Liver (tissue), 9 donors: ENCODE measurements around the gene BRAT1. TPM values are rescaled to one million over a fixed set of nuclear protein-coding genes. Genes with fewer than 3 reads are reported as not detected.

Experiments used
- DNase-seq: peaks from one replicate; pipeline ENCODE4 v3.0.0-alpha.2; 2017; ENCODE audit warnings: low spot score
- H3K27ac ChIP-seq, 2 donors: one replicate each; pipeline ENCODE4 v1.7.0; 2013; ENCODE audit warnings: inconsistent platforms in 2 of 2, low read length in 2 of 2, control low read depth in 1 of 2, low read depth in 1 of 2, mild to moderate bottlenecking in 1 of 2
- H3K27me3 ChIP-seq, 4 donors: one replicate each; pipeline versions ENCODE4 v1.6.1 to v1.7.0; 2013; ENCODE audit warnings: low read length in 3 of 4, inconsistent platforms in 1 of 4, mild to moderate bottlenecking in 1 of 4, moderate library complexity in 1 of 4; ENCODE audit not compliant: control insufficient read depth in 4 of 4, insufficient read depth in 4 of 4
- H3K36me3 ChIP-seq, 4 donors: one replicate each; pipeline versions ENCODE4 v1.6.1 to v1.7.0; 2013; ENCODE audit warnings: low read length in 3 of 4, mild to moderate bottlenecking in 3 of 4, low read depth in 1 of 4, moderate library complexity in 1 of 4; ENCODE audit not compliant: control insufficient read depth in 4 of 4, insufficient read depth in 3 of 4
- H3K4me1 ChIP-seq, 4 donors: one replicate each; pipeline versions ENCODE4 v1.6.1 to v1.7.0; 2013; ENCODE audit warnings: low read length in 3 of 4, mild to moderate bottlenecking in 3 of 4, moderate library complexity in 1 of 4; ENCODE audit not compliant: control insufficient read depth in 4 of 4, insufficient read depth in 4 of 4
- H3K4me3 ChIP-seq, 3 donors: one replicate each; pipeline versions ENCODE4 v1.6.1 to v1.7.0; 2013; ENCODE audit warnings: low read length in 3 of 3, control low read depth in 1 of 3, low read depth in 1 of 3, mild to moderate bottlenecking in 1 of 3
- H3K9ac ChIP-seq, 2 donors: one replicate each; pipeline ENCODE4 v1.7.0; 2013; ENCODE audit warnings: low read length in 2 of 2, mild to moderate bottlenecking in 2 of 2, moderate library complexity in 2 of 2, control low read depth in 1 of 2, low read depth in 1 of 2
- H3K9me3 ChIP-seq, 4 donors: one replicate each; pipeline versions ENCODE4 v1.6.1 to v1.7.0; 2013; ENCODE audit warnings: low read length in 3 of 4; ENCODE audit not compliant: control insufficient read depth in 4 of 4
- CTCF ChIP-seq: fragments of 150-350 bp; IDR thresholded peaks from 2 replicates; pipeline ENCODE4 v1.5.1; 2017; ENCODE audit warnings: improper control_type of control experiment, low read depth, low read length; ENCODE audit not compliant: missing input control
- EGR1 ChIP-seq, 2 donors: IDR thresholded peaks; 2 replicates each; pipeline ENCODE4 v1.6.1; 2016 to 2018; ENCODE audit warnings: antibody characterized with exemption in 2 of 2, low read depth in 2 of 2
- FOXA1 ChIP-seq: IDR thresholded peaks from 2 replicates; pipeline ENCODE4 v1.6.1; 2016; ENCODE audit warnings: antibody characterized with exemption
- FOXA2 ChIP-seq: IDR thresholded peaks from 2 replicates; pipeline ENCODE4 v1.6.1; 2016; ENCODE audit warnings: antibody characterized with exemption
- GABPA ChIP-seq, 2 donors: IDR thresholded peaks in 1 of 2; conservative IDR thresholded peaks in 1 of 2; 2 replicates each; pipeline ENCODE4 v1.6.1; 2016; ENCODE audit warnings: antibody characterized with exemption in 2 of 2, mild to moderate bottlenecking in 1 of 2, moderate library complexity in 1 of 2
- HNF4A ChIP-seq, 2 donors: conservative IDR thresholded peaks; 2 replicates each; pipeline ENCODE4 v1.6.1; 2016; ENCODE audit warnings: antibody characterized with exemption in 2 of 2, mild to moderate bottlenecking in 2 of 2
- HNF4G ChIP-seq: IDR thresholded peaks from 2 replicates; pipeline ENCODE4 v1.6.1; 2016; ENCODE audit warnings: antibody characterized with exemption
- JUND ChIP-seq, 2 donors: IDR thresholded peaks; 2 replicates each; pipeline ENCODE4 v1.6.1; 2016; ENCODE audit warnings: antibody characterized with exemption in 2 of 2
- RAD21 ChIP-seq, 2 donors: IDR thresholded peaks; 2 replicates each; pipeline ENCODE4 v1.6.1; 2016; ENCODE audit warnings: antibody characterized with exemption in 2 of 2, mild to moderate bottlenecking in 2 of 2
- RXRA ChIP-seq, 2 donors: IDR thresholded peaks; 2 replicates each; pipeline ENCODE4 v1.6.1; 2017 to 2018; ENCODE audit warnings: antibody characterized with exemption in 2 of 2, mild to moderate bottlenecking in 1 of 2
- TAF1 ChIP-seq: conservative IDR thresholded peaks from 2 replicates; pipeline ENCODE4 v1.6.1; 2016; ENCODE audit warnings: antibody characterized with exemption, mild to moderate bottlenecking
- YY1 ChIP-seq: IDR thresholded peaks from 2 replicates; pipeline ENCODE4 v1.6.1; 2016; ENCODE audit warnings: antibody characterized with exemption, mild to moderate bottlenecking
- ZBTB33 ChIP-seq: IDR thresholded peaks from 2 replicates; pipeline ENCODE4 v1.6.1; 2016; ENCODE audit warnings: antibody characterized with exemption
- WGBS: extraction: QIAGEN DNeasy Blood & Tissue Kit; methylation state at CpG from one replicate; pipeline ENCODE4 v1.1.7; 2013; 5-methylcytosine and 5-hydroxymethylcytosine counted together
- polyA plus RNA-seq, 2 donors: library from polyadenylated mRNA; stranded (reverse) in 1 of 2; unstranded in 1 of 2; fragments of 200-250 nt in 1 of 2; fragments of >200 nt in 1 of 2; fragmentation: Nextera tagmentation in 1 of 2; extraction: Ambion mirVana in 1 of 2; gene quantifications; one replicate each; pipeline versions ENCODE4 v1.2.1 to v1.2.3, GENCODE V29; 2013 to 2015
- total RNA-seq, 2 donors: library from RNA; depleted of rRNA; stranded (reverse); fragments of >200 nt; gene quantifications; one replicate each; pipeline ENCODE4 v1.2.3, GENCODE V29; 2014
- donor health status: healthy.
- donor health status: healthy.
- donor health status: healthy.
- donor health status: healthy.
- donor health status: healthy.

Gene BRAT1
- total and polyA plus RNA-seq, 4 donors, result 10.0 to 20.7 (median 16.7) TPM

GRCh38 chr7:2573761-2574160, 18.4 kb upstream of the BRAT1 start (continued):
- TF ChIP-seq ZBTB33 (no peak), GABPA (IDR thresholded peaks at IDR 0.05 in 1 of 2, conservative IDR thresholded peaks at IDR 0.05 in 1 of 2) (no peak), CTCF (no peak), EGR1 (IDR thresholded peaks at IDR 0.05; ENCODE audit: low read depth in 2 of 2) (no peak), JUND (IDR thresholded peaks at IDR 0.05) (no peak), FOXA2 (no peak)

GRCh38 chr7:2572101-2572842, 16.9 kb upstream of the BRAT1 start:
- no peak overlapping the region for H3K27ac ChIP-seq
- no peak overlapping the region for H3K4me3 ChIP-seq
- peaks cover 4 to 14% (median 7%) of the 10 kb centered on the region in 4 donors for H3K36me3 ChIP-seq
- H3K27me3 ChIP-seq, result no peaks in the 10 kb centered on the region
- H3K9ac ChIP-seq, result no peak overlapping the region
- peaks cover 0 to 4% (median 3%) of the 10 kb centered on the region in 4 donors for H3K4me1 ChIP-seq
- DNase-seq, result no peak
- WGBS, result 91% methylated on average over 22 of the region's 22 CpGs
- no peaks in the 10 kb centered on the region for H3K9me3 ChIP-seq
- no peak for TF ChIP-seq RAD21 (IDR thresholded peaks at IDR 0.05)
- TF ChIP-seq GABPA (IDR thresholded peaks at IDR 0.05 in 1 of 2, conservative IDR thresholded peaks at IDR 0.05 in 1 of 2), result no peak
- no peak for TF ChIP-seq JUND (IDR thresholded peaks at IDR 0.05)
- no peak for TF ChIP-seq HNF4G

- Histone ChIP-seq H3K36me3 (peaks cover 4 to 14% (median 7%) of the 10 kb centered on the region in 4 donors), H3K4me3 (no peak overlapping the region), H3K9me3 (no peaks in the 10 kb centered on the region), H3K27me3 (no peaks in the 10 kb centered on the region), H3K4me1 (peaks cover 0 to 10% (median 6%) of the 10 kb centered on the region in 4 donors), H3K9ac (no peak overlapping the region), H3K27ac (no peak overlapping the region)
- WGBS, result 86% methylated on average over 15 of the region's 15 CpGs
- no peak for DNase-seq
- TF ChIP-seq HNF4A (conservative IDR thresholded peaks at IDR 0.05) (no peak), RAD21 (IDR thresholded peaks at IDR 0.05) (no peak)
These were observed 16.1 kb upstream of the BRAT1 start for GRCh38 chr7:2571409-2571808.

GRCh38 chr7:2570021-2570420, 14.7 kb upstream of the BRAT1 start:
- 92% methylated on average over 16 of the region's 16 CpGs for WGBS
- H3K9me3 ChIP-seq, result no peaks in the 10 kb centered on the region
- DNase-seq, result no peak
- TF ChIP-seq JUND (IDR thresholded peaks at IDR 0.05) (no peak), HNF4G (no peak), YY1 (no peak), FOXA1 (no peak), EGR1 (IDR thresholded peaks at IDR 0.05; ENCODE audit: low read depth in 2 of 2) (no peak), TAF1 (no peak), RXRA (IDR thresholded peaks at IDR 0.05) (no peak)
- H3K36me3 ChIP-seq, result peaks cover 4 to 14% (median 7%) of the 10 kb centered on the region in 4 donors
- H3K27ac ChIP-seq, result no peak overlapping the region
- no peak overlapping the region for H3K4me3 ChIP-seq
- no peaks in the 10 kb centered on the region for H3K27me3 ChIP-seq
- peaks cover 0 to 19% (median 9%) of the 10 kb centered on the region in 4 donors for H3K4me1 ChIP-seq
- no peak overlapping the region for H3K9ac ChIP-seq
